HG02623 (cell line): Measurements from ENCODE around the gene TMEM221.

Source experiments
- ATAC-seq: cut with Tn5 transposase; IDR thresholded peaks from one replicate; pipeline ENCODE4 v1.9.1; 2021; ENCODE audit warnings: moderate library complexity; ENCODE audit not compliant: unreplicated experiment

TMEM221 gene

GRCh38 chr19:17473041-17473440 lies 24.6 kb upstream of the TMEM221 start:
- no peak for ATAC-seq

- no peak for ATAC-seq
Observed at GRCh38 chr19:17471410-17472125, 23.1 kb upstream of the TMEM221 start.

GRCh38 chr19:17470068-17470841 lies 21.8 kb upstream of the TMEM221 start, which contains the start of gene SLC27A1:
SLC27A1 (plus strand) TSS chr19:17470524; CDS start chr19:17470541, 17 bp downstream.
- ATAC-seq = peak; percentile 79

DNA sequence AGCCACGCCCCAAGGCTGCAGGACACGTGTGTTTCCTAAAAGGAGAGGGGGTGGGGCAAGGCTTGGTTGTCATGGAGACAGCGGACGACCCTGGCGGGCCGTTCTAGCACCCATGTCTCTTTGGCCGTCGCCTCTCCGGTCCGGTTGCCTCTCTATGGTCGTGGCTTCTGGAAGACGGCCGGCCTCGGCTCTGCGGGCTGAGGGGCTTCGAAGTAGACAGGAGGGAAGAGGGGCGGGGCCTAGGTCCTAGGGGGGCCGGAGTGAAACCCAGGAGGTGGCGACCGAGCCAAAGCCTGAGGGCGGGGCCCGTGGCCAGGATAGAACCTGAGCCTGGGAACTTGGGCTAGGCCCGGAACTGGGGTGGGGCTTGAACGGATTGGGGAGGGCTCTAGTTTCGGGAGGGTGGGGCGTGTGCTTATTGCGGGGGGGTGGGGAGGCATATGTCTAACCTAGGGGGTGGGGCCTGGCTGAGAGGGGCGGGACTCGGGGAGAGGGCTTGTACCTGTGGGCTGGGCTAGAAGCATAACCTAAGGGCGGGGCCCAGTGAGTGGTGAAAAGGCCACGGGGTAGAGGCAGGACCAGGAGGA lies 21.1 kb upstream of the TMEM221 start:
- ATAC-seq = peak; percentile 35

- no peak for ATAC-seq
Observed at GRCh38 chr19:17469092-17469480, 20.6 kb upstream of the TMEM221 start.

GRCh38 chr19:17468302-17469091 lies 20.0 kb upstream of the TMEM221 start:
- no peak for ATAC-seq

GRCh38 chr19:17467471-17468301 lies 19.2 kb upstream of the TMEM221 start:
- ATAC-seq = no peak

- no peak for ATAC-seq
Observed at GRCh38 chr19:17466487-17466850, 18.0 kb upstream of the TMEM221 start.

DNA sequence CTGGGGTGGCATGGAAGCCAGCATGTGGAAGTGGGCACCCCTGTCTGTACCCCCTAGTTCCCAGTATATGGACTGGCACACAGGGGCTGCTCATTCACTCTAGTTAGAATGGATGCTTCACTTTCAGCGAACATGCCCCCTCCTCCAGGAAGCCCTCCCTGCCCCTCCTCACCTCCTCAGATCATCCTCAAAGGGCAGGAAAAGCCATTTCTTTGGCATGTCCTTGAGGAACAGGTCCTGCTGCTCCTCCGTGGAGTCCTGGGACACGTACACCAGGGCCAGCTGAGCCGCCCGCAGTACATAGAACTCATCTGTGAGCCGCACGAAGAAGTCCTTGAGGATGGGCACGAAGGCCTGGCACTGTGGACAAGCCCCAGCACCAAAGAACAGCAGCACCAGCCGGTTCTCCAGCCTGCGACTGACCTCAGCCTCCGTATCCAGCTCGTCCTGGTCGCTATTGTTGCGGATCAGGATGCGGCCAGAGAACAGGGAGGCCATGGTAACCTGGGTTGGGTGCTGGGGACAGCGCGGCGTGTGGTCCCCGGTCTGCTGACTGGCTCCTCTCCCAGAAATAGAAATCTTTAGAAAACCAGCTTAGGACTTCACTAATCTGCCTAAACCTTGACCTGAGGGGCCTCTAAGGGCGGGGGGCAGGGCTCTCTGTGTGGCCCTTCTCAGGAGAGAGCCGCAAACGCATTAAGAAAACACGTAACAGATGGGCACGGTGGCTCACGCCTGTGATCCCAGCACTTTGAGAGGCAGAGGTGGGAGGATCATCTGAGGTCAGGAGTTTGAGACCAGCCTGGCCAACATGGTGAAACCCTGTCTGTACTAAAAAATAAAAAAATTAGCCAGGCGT lies 12.1 kb upstream of the TMEM221 start, which contains the start of gene NXNL1:
TSS of gene NXNL1 (minus strand) at position 555 of the 859 bp plus-strand sequence. CDS start at position 498, 57 bp downstream.
- ATAC-seq = no peak

DNA sequence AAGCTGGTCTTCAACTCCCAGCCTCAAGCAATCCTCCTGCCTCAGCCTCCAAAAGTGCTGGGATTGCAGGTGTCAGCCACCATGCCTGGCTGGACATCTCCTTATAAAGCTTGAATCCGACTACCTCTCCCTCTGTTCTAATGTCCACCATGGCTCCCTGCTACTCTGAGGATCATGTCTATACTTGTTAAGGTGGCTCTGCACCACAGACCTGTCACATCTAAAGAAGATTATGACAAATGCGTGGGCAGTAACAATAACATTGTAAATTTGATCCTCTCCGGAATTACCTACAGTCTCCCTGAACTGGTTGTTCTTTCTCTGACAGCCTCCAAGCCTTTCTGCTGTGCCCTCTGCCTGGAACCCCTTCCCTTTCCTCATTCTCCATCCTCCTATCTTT lies 10.5 kb upstream of the TMEM221 start:
- ATAC-seq = no peak

GRCh38 chr19:17457616-17458015 lies 9.1 kb upstream of the TMEM221 start:
- ATAC-seq = no peak

DNA sequence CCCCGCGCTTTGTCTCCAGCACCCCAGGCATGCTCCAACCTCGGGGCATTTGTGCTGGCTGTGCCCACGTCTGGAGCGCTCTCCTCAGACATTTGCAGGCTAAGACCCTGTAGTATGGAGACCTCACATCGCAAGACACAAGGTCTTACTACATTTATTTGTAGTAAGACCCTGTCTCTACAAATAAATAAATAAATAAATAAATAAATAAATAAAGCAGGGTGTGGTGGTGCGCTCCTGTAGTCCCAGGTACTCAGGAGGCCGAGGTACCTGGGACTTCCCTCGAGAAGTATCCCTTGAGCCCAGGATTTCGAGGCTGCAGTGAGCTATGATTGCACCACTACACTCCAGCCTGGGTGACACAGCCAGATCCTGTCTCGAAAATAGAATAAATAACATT lies 7.7 kb upstream of the TMEM221 start:
- no peak for ATAC-seq

- ATAC-seq = no peak
Observed at GRCh38 chr19:17455308-17456123, 7.0 kb upstream of the TMEM221 start.

DNA sequence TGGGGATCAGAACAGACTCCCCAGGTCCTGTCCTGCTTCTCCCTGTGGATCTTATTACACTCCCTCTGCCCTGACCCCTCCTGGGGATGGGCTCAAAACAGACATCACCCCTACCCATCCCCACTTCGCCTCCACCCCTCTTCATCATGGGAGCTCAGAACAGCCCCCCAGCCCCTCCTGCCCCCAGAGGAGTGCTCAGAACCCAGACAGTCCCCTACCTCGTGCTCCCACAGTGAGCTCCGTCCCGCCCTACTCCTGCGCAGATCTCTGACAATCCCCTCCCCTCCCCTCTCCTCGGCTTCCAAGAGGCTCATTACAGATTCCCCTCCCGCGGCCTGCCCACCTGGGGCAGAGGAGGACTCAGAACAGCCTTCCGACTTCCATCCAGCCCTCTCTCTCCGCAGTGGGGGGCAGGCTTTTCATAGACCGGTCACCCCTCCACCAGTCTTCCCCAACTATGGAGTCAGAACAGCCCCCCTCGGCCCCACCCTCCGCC lies 6.2 kb upstream of the TMEM221 start:
- no peak for ATAC-seq

DNA sequence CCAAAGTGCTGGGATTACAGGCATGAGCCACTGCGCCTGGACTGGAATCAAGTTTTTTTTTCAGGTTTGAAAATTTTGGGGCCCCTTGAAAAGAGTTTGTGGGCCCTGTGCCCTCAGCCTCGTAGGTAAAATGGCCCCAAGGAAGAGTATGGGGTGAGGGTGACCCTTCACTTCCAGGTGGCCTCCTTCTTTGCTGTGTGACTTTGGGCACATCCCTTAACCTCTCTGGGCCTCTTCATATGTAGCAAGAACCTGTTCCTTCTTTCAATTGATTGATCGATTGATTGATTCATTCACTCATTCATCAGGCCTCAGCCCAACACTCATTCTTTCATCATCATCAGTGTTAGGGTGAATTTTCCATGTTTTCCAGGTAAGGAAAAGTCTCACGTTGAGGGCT lies 3.4 kb upstream of the TMEM221 start:
- no peak for ATAC-seq

DNA sequence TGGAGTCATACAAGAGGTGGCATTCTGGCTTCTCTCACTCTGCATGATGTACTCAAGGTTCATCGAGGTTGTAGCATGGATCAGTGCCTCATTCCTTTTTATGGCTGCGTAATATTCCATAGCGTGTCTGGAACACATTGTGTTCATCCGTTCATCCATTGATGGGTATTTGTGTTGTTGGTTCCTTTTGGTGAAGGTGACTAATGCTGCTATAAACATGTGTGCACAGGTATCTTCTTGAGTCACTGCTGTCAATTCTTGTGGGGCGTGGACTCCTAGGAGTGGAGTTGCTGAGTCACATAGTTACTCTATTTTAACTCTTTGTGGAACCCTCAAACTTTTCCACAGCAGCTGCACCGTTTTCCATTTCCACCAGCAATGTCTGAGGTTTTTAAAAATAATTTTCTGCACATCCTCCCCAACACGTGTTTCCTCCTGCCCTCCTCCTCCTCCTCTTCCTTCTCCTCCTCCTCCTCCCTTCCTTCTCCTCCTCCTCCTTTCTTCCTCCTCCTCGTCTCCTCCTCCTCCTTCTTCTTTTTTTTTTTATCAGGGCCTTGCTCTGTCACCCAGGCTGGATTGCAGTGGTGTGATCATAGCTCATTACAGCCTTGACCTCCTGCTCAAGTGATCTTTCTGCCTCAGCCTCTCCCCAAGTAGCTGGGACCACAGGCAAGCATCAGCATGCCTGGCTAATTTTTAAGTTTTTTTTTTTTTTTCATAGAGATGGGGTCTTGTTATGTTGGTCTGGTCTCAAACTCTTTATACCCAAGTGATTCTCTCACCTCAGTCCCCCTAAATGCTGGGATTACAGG lies 2.0 kb upstream of the TMEM221 start:
- ATAC-seq = no peak

DNA sequence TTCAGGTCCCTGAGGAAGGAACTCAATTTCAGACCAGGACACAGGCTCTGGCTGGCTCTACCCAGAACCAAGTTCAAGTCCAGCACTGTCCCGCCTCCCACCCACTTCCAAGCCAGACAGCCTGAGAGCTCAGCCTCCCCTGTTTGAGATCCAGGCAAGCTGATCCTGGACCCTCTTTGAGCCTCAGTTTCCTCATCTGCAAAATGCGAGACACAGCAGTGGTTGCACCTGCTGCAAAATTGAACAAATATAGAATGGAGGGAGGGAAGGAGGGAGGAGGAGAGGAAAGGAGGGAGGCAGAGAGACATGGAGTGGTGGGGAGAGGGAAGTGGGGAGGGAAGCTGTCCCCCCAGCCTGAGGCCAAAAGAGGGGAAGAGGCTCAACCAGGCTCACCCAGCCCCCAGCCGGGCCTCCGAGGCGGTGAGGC lies 751 bp downstream of the TMEM221 start:
- ATAC-seq = no peak
